ENCODE results near the gene DNER.
"Not testable (repeated sequence)": the region's sequence is repeated elsewhere in the genome, so short reads cannot be mapped to it uniquely, and the experiment has no call there.

DNA sequence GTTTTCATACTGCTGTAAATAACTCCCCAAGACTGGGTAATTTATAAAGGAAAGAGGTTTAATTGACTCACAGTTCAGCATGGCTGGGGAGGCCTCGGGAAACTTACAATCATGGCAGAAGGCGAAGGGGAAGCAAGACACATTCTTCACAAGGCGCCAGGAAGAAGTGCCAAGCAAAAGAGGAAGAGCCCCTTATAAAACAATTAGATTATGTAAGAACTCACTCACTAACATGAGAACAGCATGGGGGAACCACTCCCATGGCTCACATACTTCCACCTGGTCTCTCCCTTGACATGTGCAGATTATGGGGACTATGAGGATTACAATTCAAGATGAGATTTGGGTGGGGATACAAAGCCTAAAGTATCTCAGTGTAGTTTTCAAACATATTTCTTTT is 8.8 kb upstream of the DNER start:
- not testable (repeated sequence) for TF ChIP-seq POLR2A (IDR thresholded peaks at IDR 0.05; ENCODE audit: insufficient read depth in 1 of 2, low read depth in 2 of 2, low read length in 2 of 2); NFE2L2 (IDR thresholded peaks at IDR 0.05; ENCODE audit: low read length); EZH2 (conservative IDR thresholded peaks at IDR 0.05; ENCODE audit: low read depth, low read length); ZNF703 (CRISPR knock-in tag; IDR thresholded peaks at IDR 0.05; ENCODE audit: borderline replicate concordance)
- TF ChIP-seq, protein P1, sequence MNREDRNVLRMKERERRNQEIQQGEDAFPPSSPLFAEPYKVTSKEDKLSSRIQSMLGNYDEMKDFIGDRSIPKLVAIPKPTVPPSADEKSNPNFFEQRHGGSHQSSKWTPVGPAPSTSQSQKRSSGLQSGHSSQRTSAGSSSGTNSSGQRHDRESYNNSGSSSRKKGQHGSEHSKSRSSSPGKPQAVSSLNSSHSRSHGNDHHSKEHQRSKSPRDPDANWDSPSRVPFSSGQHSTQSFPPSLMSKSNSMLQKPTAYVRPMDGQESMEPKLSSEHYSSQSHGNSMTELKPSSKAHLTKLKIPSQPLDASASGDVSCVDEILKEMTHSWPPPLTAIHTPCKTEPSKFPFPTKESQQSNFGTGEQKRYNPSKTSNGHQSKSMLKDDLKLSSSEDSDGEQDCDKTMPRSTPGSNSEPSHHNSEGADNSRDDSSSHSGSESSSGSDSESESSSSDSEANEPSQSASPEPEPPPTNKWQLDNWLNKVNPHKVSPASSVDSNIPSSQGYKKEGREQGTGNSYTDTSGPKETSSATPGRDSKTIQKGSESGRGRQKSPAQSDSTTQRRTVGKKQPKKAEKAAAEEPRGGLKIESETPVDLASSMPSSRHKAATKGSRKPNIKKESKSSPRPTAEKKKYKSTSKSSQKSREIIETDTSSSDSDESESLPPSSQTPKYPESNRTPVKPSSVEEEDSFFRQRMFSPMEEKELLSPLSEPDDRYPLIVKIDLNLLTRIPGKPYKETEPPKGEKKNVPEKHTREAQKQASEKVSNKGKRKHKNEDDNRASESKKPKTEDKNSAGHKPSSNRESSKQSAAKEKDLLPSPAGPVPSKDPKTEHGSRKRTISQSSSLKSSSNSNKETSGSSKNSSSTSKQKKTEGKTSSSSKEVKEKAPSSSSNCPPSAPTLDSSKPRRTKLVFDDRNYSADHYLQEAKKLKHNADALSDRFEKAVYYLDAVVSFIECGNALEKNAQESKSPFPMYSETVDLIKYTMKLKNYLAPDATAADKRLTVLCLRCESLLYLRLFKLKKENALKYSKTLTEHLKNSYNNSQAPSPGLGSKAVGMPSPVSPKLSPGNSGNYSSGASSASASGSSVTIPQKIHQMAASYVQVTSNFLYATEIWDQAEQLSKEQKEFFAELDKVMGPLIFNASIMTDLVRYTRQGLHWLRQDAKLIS (CRISPR knock-in tag; IDR thresholded peaks at IDR 0.05) = not testable (repeated sequence)
- TF ChIP-seq, protein P2, sequence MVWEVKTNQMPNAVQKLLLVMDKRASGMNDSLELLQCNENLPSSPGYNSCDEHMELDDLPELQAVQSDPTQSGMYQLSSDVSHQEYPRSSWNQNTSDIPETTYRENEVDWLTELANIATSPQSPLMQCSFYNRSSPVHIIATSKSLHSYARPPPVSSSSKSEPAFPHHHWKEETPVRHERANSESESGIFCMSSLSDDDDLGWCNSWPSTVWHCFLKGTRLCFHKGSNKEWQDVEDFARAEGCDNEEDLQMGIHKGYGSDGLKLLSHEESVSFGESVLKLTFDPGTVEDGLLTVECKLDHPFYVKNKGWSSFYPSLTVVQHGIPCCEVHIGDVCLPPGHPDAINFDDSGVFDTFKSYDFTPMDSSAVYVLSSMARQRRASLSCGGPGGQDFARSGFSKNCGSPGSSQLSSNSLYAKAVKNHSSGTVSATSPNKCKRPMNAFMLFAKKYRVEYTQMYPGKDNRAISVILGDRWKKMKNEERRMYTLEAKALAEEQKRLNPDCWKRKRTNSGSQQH (CRISPR knock-in tag; IDR thresholded peaks at IDR 0.05; ENCODE audit: low read depth) = not testable (repeated sequence)

All from HepG2 (cell line).